DND-41 (cell line): ENCODE results near the gene RTN4RL1.

Experiments used
- CTCF ChIP-seq: IDR thresholded peaks from 2 replicates; pipeline ENCODE4 v1.5.1; 2012; ENCODE audit warnings: borderline replicate concordance, low read length, moderate library complexity, mild to moderate bottlenecking; ENCODE audit not compliant: poor library complexity, severe bottlenecking; ENCODE audit errors: extremely low read depth
- EZH2 ChIP-seq: IDR thresholded peaks from 3 replicates; pipeline ENCODE4 v1.6.1; 2012; ENCODE audit warnings: borderline replicate concordance, low read depth, mild to moderate bottlenecking, moderate library complexity, low read length, inconsistent platforms; ENCODE audit not compliant: severe bottlenecking

- no peak for TF ChIP-seq CTCF
- no peak for TF ChIP-seq EZH2
These were observed 7.7 kb downstream of the RTN4RL1 start for GRCh38 chr17:2017274-2017941.
